Nephron progenitor cell (in vitro differentiated cells): ENCODE data around the gene DYNC1H1.

Experiments
- DNase-seq: peaks from one replicate; pipeline ENCODE4 v3.0.0; 2021
- H3K27ac Mint-ChIP-seq: 2 replicates; pipeline ENCODE4 v1.8.0; 2021; ENCODE audit warnings: mild to moderate bottlenecking, moderate library complexity, mixed read lengths
- H3K27me3 Mint-ChIP-seq: 2 replicates; pipeline ENCODE4 v1.8.0; 2021; ENCODE audit warnings: mild to moderate bottlenecking, low read depth, mixed read lengths; ENCODE audit not compliant: poor library complexity
- H3K36me3 Mint-ChIP-seq: 2 replicates; pipeline ENCODE4 v1.8.0; 2021; ENCODE audit warnings: low read depth, mixed read lengths
- H3K4me1 Mint-ChIP-seq: 2 replicates; pipeline ENCODE4 v1.8.0; 2021; ENCODE audit warnings: mixed read lengths
- H3K4me3 Mint-ChIP-seq: 2 replicates; pipeline ENCODE4 v1.8.0; 2021; ENCODE audit warnings: mild to moderate bottlenecking, moderate library complexity, mixed read lengths
- H3K9me3 Mint-ChIP-seq: 2 replicates; pipeline ENCODE4 v1.8.0; 2021; ENCODE audit warnings: mild to moderate bottlenecking, moderate library complexity, mixed read lengths
- CTCF ChIP-seq: fragments of 200-600 bp; sonication (generic); IDR thresholded peaks from 2 replicates; pipeline ENCODE4 v1.5.0; 2021; ENCODE audit warnings: antibody characterized with exemption

DYNC1H1 gene

DNA sequence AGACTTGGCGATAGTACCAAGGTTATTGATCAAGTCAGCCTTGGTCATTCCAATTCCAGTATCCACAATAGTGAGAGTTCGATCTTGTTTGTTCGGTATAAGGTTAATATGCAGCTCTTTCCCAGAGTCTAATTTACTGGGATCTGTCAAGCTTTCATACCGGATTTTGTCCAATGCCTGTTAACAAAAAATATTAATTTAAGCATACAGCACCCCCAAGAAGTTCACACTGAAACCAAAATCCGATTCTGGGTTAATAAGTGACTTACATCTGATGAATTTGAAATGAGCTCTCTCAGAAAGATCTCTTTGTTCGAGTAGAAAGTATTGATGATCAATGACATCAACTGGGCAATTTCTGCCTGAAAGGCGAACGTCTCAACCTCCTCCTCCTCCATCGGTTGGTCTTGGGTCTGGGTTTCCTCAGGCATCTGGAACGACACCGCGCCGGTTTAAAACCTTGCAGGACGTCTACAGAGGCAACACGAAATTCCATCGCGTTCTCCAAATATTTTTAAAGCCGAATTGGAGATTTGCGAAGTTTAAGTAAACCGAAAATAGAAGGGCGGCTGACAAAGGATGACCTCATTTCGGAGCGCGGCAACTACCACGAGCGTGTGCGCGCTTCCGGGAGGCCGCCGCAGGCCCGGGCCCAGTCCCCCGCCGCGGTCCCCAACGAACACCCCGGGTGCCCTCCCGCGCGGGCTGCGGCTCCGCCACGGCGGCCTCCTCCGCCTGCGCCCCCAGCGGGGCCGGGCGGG is 121.8 kb downstream of the DYNC1H1 start:
- Mint-ChIP-seq H3K27me3 (peaks cover 14% of the 10 kb centered on the region), H3K4me3 (peak overlapping the region; percentile 94), H3K27ac (peak overlapping the region; percentile 97), H3K9me3 (no peaks in the 10 kb centered on the region), H3K36me3 (peaks cover 50% of the 10 kb centered on the region), H3K4me1 (peaks cover 70% of the 10 kb centered on the region)
- no peak for TF ChIP-seq CTCF
- no peak for DNase-seq

DNA sequence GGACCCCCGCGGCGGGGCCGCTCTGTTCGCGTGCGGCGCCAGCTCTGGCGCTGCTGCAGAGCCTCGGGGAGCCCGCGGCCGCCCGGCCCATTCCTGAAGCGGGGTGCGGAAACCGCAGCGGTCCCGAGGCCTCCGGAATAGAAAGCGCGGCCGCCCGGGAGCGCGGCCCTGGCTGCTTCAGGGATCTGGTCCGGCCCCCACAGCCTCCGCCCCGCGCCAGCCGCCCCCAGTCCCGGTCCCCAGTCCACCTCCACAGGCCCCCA is 122.3 kb downstream of the DYNC1H1 start:
- peaks cover 14% of the 10 kb centered on the region for H3K27me3 Mint-ChIP-seq
- no peak for TF ChIP-seq CTCF
- H3K27ac Mint-ChIP-seq, result peak overlapping the region; percentile 96
- peak overlapping the region; percentile 79 for H3K4me3 Mint-ChIP-seq
- no peaks in the 10 kb centered on the region for H3K9me3 Mint-ChIP-seq
- H3K36me3 Mint-ChIP-seq, result peaks cover 45% of the 10 kb centered on the region
- H3K4me1 Mint-ChIP-seq, result peaks cover 69% of the 10 kb centered on the region
- no peak for DNase-seq

DNA sequence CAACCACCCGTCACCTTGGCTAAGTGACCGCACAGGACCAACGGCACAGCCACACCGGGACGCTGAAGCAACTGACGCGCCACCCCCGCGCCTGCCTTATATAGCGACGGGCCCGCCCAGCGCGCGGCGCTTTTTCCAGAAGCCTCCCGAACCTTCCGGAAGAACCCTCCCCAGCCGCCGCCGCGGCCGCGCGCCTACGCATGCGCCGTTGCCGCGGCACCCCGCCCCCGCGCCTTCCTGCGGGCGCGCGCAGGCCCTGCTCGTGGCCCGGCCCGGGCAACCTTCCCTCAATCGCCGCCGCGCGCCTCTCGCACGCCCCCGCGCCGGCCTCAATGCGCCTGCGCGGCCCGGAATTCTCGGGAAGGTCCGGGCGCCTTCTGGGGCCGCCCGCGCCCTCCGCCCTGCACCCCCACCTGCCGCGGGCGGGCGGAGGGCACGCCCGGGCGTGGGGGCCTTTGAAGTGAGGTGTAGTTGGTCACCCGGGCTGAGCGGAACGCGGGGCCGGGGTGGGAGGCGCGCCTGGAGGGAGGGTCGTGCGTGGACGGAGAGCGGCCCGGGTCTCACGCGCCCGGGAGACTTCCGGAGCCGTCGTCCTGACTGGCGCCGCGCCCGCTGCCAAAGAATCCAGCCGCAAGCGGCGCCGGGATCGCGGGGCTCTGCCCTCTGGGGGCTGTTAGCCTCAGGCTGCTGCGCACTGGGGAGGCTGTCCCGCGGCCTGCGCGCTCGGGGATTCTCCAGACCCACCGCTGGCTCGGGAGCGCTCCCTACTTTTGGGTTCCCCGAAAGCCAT is 122.8 kb downstream of the DYNC1H1 start, which contains the start of gene HSP90AA1:
TSS of gene HSP90AA1 (minus strand) at position 73 of the 790 bp plus-strand sequence. CDS start 666 bp downstream, outside the sequence.
- peaks cover 64% of the 10 kb centered on the region for H3K4me1 Mint-ChIP-seq
- peak within 1 kb of the TSS; percentile 97 for H3K27ac Mint-ChIP-seq
- TF ChIP-seq CTCF, result no peak
- H3K36me3 Mint-ChIP-seq, result peaks cover 40% of the 10 kb centered on the region
- peaks cover 14% of the 10 kb centered on the region for H3K27me3 Mint-ChIP-seq
- peak; percentile 93 for DNase-seq
- no peaks in the 10 kb centered on the region for H3K9me3 Mint-ChIP-seq
- peak within 1 kb of the TSS; percentile 94 for H3K4me3 Mint-ChIP-seq

DNA sequence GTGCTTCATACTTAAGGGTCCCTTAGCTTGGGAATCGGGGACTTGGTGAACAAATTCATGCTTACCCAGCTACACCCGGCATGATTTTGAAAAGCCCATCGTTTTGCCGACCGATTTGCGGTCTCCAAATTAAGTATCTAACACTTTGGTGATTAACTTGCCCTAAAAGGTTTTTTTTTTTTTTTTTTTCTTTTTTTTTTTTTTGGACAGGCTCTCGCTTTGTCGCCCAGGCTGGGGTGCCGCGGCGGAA is 123.3 kb downstream of the DYNC1H1 start:
- peak overlapping the region; percentile 79 for H3K4me3 Mint-ChIP-seq
- TF ChIP-seq CTCF, result no peak
- H3K4me1 Mint-ChIP-seq, result peaks cover 61% of the 10 kb centered on the region
- peaks cover 14% of the 10 kb centered on the region for H3K27me3 Mint-ChIP-seq
- no peak for DNase-seq
- H3K36me3 Mint-ChIP-seq, result peaks cover 37% of the 10 kb centered on the region
- H3K27ac Mint-ChIP-seq, result peak overlapping the region; percentile 72
- H3K9me3 Mint-ChIP-seq, result no peaks in the 10 kb centered on the region

- no peaks in the 10 kb centered on the region for H3K9me3 Mint-ChIP-seq
- H3K36me3 Mint-ChIP-seq, result peaks cover 31% of the 10 kb centered on the region
- peak overlapping the region; percentile 83 for H3K27ac Mint-ChIP-seq
- DNase-seq, result peak; percentile 36
- H3K27me3 Mint-ChIP-seq, result peaks cover 14% of the 10 kb centered on the region
- peak overlapping the region; percentile 79 for H3K4me3 Mint-ChIP-seq
- peaks cover 56% of the 10 kb centered on the region for H3K4me1 Mint-ChIP-seq
- no peak for TF ChIP-seq CTCF
These were observed 123.8 kb downstream of the DYNC1H1 start for GRCh38 chr14:102088012-102088792.
